Endothelial cell of umbilical vein (primary cell): ENCODE data around the gene ZNF385B. TPM values are rescaled to one million over a fixed set of nuclear protein-coding genes. Genes with fewer than 3 reads are reported as not detected.

Experiments used
- BruUV-seq: library from RNA; stranded (reverse); fragments of 400-500 nt; replicated peaks from 2 replicates; lab custom pipeline; 2021; lab: Mats Ljungman, UMichigan
- CTCF ChIA-PET: fragments of 300-600, 350-600 bp; sonication (Branson Sonifier 250); formaldehyde crosslinking; loops from one replicate; lab custom pipeline; 2021; ENCODE audit warnings: antibody characterized with exemption, inconsistent platforms; lab: Charles Lee
- POLR2A ChIA-PET: fragments of 300-600, 350-600 bp; sonication (Branson Sonifier 250); formaldehyde crosslinking; loops from one replicate; lab custom pipeline; 2021; ENCODE audit warnings: antibody characterized with exemption, inconsistent platforms; lab: Charles Lee
- DNase-seq: peaks from one replicate; pipeline ENCODE4 v3.0.0-alpha.2; 2011; ENCODE audit warnings: low read depth, low spot score
- FAIRE-seq: peaks from 2 replicates; lab custom pipeline; 2011; peaks lifted over from hg19 to GRCh38; lab: Jason Lieb, UNC
- H2AFZ ChIP-seq: 2 replicates; pipeline ENCODE4 v1.6.0; 2012; ENCODE audit warnings: low read depth, low read length, control low read depth, inconsistent platforms
- H3K27ac ChIP-seq: 2 replicates; pipeline ENCODE4 v1.5.1; 2011; ENCODE audit warnings: low read depth, mild to moderate bottlenecking, control low read depth, low read length, moderate library complexity; ENCODE audit not compliant: insufficient read depth
- H3K27me3 ChIP-seq, 2 experiments: 2 replicates each; pipeline versions ENCODE4 v1.6.0 to v1.6.1; 2011; ENCODE audit warnings: low read length in 2 of 2, mixed read lengths in 1 of 2; ENCODE audit not compliant: control insufficient read depth in 2 of 2, insufficient read depth in 2 of 2
- H3K36me3 ChIP-seq, 2 experiments: 2 replicates in 1 of 2; 3 replicates in 1 of 2; pipeline ENCODE4 v1.5.1; 2011; ENCODE audit warnings: low read length in 2 of 2, mild to moderate bottlenecking in 1 of 2, moderate library complexity in 1 of 2; ENCODE audit not compliant: control insufficient read depth in 2 of 2, insufficient read depth in 2 of 2; ENCODE audit errors: extremely low read depth in 1 of 2
- H3K4me1 ChIP-seq: 3 replicates; pipeline ENCODE4 v1.5.1; 2011; ENCODE audit warnings: mild to moderate bottlenecking, low read length; ENCODE audit not compliant: control insufficient read depth, insufficient read depth; ENCODE audit errors: extremely low read depth
- H3K4me2 ChIP-seq: 2 replicates; pipeline ENCODE4 v1.6.1; 2011; ENCODE audit warnings: low read length, control low read depth, mixed read lengths; ENCODE audit not compliant: insufficient read depth
- H3K4me3 ChIP-seq, 3 experiments: fragments of 200-600 bp in 1 of 3; sonication (generic), shearing (Covaris generic) in 1 of 3; replicated peaks in 1 of 3; 2 replicates each; pipeline ENCODE4 v1.5.1; 2011 to 2016; ENCODE audit warnings: control low read depth in 3 of 3, low read length in 3 of 3, mild to moderate bottlenecking in 2 of 3, inconsistent platforms in 1 of 3, low read depth in 1 of 3, moderate library complexity in 1 of 3; ENCODE audit not compliant: insufficient read depth in 1 of 3
- H3K79me2 ChIP-seq: 2 replicates; pipeline ENCODE4 v1.6.0; 2012; ENCODE audit warnings: low read length, inconsistent platforms; ENCODE audit not compliant: control insufficient read depth, insufficient read depth
- H3K9ac ChIP-seq: replicated peaks from 2 replicates; pipeline ENCODE3; 2011; ENCODE audit warnings: low read length, control low read depth; ENCODE audit not compliant: insufficient read depth; ENCODE audit errors: extremely low read depth
- H3K9me1 ChIP-seq: replicated peaks from 3 replicates; pipeline ENCODE4 v1.6.0; 2011; ENCODE audit warnings: mild to moderate bottlenecking, low read length; ENCODE audit not compliant: control insufficient read depth, insufficient read depth; ENCODE audit errors: extremely low read depth
- H3K9me3 ChIP-seq: replicated peaks from 2 replicates; pipeline ENCODE4 v1.5.1; 2012; ENCODE audit warnings: low read length, inconsistent platforms; ENCODE audit not compliant: control insufficient read depth, insufficient read depth
- H4K20me1 ChIP-seq: replicated peaks from 2 replicates; pipeline ENCODE3; 2011; ENCODE audit warnings: mild to moderate bottlenecking, low read length; ENCODE audit not compliant: control insufficient read depth, insufficient read depth; ENCODE audit errors: extremely low read depth
- EZH2 ChIP-seq: IDR thresholded peaks from 2 replicates; pipeline ENCODE4 v1.6.1; 2012; ENCODE audit warnings: borderline replicate concordance, low read depth, mild to moderate bottlenecking, moderate library complexity, low read length, inconsistent platforms; ENCODE audit not compliant: severe bottlenecking
- FOS ChIP-seq: IDR thresholded peaks from 2 replicates; pipeline ENCODE4 v1.6.1; 2011; ENCODE audit warnings: mild to moderate bottlenecking, low read length, moderate library complexity, borderline replicate concordance; ENCODE audit not compliant: insufficient read depth
- GATA2 ChIP-seq: IDR thresholded peaks from 2 replicates; pipeline ENCODE4 v1.7.0; 2011; ENCODE audit warnings: low read depth, mild to moderate bottlenecking, moderate library complexity, mixed read lengths, low read length; ENCODE audit not compliant: insufficient read length, insufficient read depth
- JUN ChIP-seq: IDR thresholded peaks from 2 replicates; pipeline ENCODE4 v1.6.1; 2011; ENCODE audit warnings: borderline replicate concordance, low read depth; ENCODE audit not compliant: insufficient read length, insufficient read depth
- MAX ChIP-seq: IDR thresholded peaks from 2 replicates; pipeline ENCODE4 v1.6.1; 2011; ENCODE audit not compliant: insufficient read depth, insufficient read length
- MYC ChIP-seq: IDR thresholded peaks from one replicate; pipeline ENCODE4 v1.6.1; 2011; ENCODE audit warnings: mild to moderate bottlenecking, low read depth, low read length
- POLR2A ChIP-seq: IDR thresholded peaks from 2 replicates; pipeline ENCODE4 v1.6.1; 2012; ENCODE audit warnings: low read depth, mild to moderate bottlenecking, control low read depth, low read length
- POLR2AphosphoS5 ChIP-seq: IDR thresholded peaks from 2 replicates; pipeline ENCODE4 v1.6.1; 2012; ENCODE audit warnings: low read depth, mild to moderate bottlenecking, control low read depth, low read length, moderate library complexity; ENCODE audit not compliant: insufficient read depth
- dilution Hi-C: fragments of 300-500 bp; cut with MboI; formaldehyde crosslinking; loops from one replicate; pipeline ENCODE4 v1.15.0; 2019; ENCODE audit warnings: low sequenced_read_pairs; ENCODE audit not compliant: extremely low pct_ligation_motif_present
- intact Hi-C: fragments of 100-400 bp; cut with micrococcal nuclease; formaldehyde crosslinking; loops from one replicate; pipeline ENCODE4 v1.10.0; 2022
- polyA plus RNA-seq, 4 experiments: library from polyadenylated mRNA; depleted of rRNA in 3 of 4; stranded (reverse) in 3 of 4; unstranded in 1 of 4; fragments of >200 nt; gene quantifications; 2 replicates each; pipeline versions ENCODE4 v1.2.1 to v1.2.3, GENCODE V29; 2011 to 2012; ENCODE audit warnings: missing spikeins in 1 of 4
- total RNA-seq: library from RNA; stranded (reverse); gene quantifications from 2 replicates; pipeline ENCODE4 v1.2.3, GENCODE V29; 2021
- TF ChIP-seq, protein P1 (sequence below), 2 donors: IDR thresholded peaks; 1 replicate in 1 of 2; 2 replicates in 1 of 2; pipeline ENCODE4 v1.5.1; 2011; ENCODE audit warnings: low read length in 2 of 2, mild to moderate bottlenecking in 2 of 2, moderate library complexity in 2 of 2, control low read depth in 1 of 2, inconsistent platforms in 1 of 2, low read depth in 1 of 2; ENCODE audit not compliant: insufficient read depth in 1 of 2; ENCODE audit errors: extremely low read depth in 1 of 2

ZNF385B gene
- total and polyA plus RNA-seq, 2 donors (not counting 3 experiments of a cell fraction or from before 2014, with no cell fraction given) = not detected

GRCh38 chr2:179772346-179772745, 89.1 kb downstream of the ZNF385B start:
- Histone ChIP-seq H3K9me3 (no peaks in the 10 kb centered on the region), H2AFZ (no peak overlapping the region), H3K9me1 (no peaks in the 10 kb centered on the region), H4K20me1 (no peaks in the 10 kb centered on the region), H3K4me3 (no peak overlapping the region), H3K4me1 (no peaks in the 10 kb centered on the region), H3K79me2 (no peaks in the 10 kb centered on the region), H3K36me3 (no peaks in the 10 kb centered on the region), H3K4me2 (no peak overlapping the region), H3K27ac (no peak overlapping the region), H3K9ac (no peak overlapping the region), H3K27me3 (no peaks in the 10 kb centered on the region)
- TF ChIP-seq MAX (no peak), POLR2A (no peak), EZH2 (no peak), MYC (no peak), JUN (no peak), GATA2 (no peak), FOS (no peak), POLR2AphosphoS5 (no peak)
- TF ChIP-seq, protein P1, sequence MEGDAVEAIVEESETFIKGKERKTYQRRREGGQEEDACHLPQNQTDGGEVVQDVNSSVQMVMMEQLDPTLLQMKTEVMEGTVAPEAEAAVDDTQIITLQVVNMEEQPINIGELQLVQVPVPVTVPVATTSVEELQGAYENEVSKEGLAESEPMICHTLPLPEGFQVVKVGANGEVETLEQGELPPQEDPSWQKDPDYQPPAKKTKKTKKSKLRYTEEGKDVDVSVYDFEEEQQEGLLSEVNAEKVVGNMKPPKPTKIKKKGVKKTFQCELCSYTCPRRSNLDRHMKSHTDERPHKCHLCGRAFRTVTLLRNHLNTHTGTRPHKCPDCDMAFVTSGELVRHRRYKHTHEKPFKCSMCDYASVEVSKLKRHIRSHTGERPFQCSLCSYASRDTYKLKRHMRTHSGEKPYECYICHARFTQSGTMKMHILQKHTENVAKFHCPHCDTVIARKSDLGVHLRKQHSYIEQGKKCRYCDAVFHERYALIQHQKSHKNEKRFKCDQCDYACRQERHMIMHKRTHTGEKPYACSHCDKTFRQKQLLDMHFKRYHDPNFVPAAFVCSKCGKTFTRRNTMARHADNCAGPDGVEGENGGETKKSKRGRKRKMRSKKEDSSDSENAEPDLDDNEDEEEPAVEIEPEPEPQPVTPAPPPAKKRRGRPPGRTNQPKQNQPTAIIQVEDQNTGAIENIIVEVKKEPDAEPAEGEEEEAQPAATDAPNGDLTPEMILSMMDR (IDR thresholded peaks at IDR 0.05; ENCODE audit: extremely low read depth in 1 of 2, insufficient read depth in 1 of 2, low read depth in 1 of 2, low read length in 2 of 2) = no peak
- BruUV-seq = no TSS peak
- dilution Hi-C loops (no loop called here), intact Hi-C loops (loop anchor here (10.0 kb wide), 1 partner anchor 302 kb away; no protein-coding TSS in a partner anchor)
- DNase-seq (no peak), FAIRE-seq (no peak)
- ChIA-PET POLR2A (no interaction called here), CTCF (no interaction called here)
